ENCODE data around the gene NDFIP2.

NDFIP2 gene

DNA sequence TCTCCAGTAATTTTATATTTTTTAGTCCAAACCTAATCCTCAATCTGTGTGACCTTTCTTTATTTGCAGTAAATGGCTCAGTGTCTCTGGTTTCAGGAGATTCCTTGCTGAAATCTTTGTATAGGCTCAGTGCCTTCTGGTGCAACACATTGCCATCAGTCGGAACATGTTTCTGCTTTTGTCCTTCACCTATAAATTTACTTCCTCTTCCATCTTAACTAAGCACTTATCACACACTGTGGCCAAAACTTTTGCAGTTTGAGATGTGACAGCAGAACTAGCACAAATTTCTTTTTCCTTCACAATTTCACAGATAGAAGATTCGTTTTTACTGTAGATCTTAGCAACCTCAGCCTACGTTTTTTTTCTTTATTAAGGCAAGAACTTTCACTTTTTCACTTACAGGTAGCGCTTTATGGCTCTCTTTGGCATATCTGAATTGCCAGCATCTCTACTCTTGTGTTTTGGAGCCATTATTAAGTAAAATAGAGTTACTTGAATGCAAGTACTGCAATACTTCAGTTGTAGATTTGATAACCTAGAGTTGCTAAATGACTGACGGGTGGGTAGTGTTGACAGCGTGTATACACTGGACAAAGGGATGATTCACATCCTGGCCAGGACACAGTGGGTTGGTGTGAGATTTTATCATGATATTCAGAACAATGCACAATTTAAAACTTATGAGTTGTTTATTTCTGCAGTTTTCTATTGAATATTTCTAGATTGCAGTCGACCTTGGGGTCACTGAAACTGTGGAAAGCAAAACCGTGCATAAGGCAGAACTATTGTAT, 44.3 kb downstream of the NDFIP2 start:
- no peak for DNase-seq (ENCODE audit: low spot score)
- TF ChIP-seq, protein P1, sequence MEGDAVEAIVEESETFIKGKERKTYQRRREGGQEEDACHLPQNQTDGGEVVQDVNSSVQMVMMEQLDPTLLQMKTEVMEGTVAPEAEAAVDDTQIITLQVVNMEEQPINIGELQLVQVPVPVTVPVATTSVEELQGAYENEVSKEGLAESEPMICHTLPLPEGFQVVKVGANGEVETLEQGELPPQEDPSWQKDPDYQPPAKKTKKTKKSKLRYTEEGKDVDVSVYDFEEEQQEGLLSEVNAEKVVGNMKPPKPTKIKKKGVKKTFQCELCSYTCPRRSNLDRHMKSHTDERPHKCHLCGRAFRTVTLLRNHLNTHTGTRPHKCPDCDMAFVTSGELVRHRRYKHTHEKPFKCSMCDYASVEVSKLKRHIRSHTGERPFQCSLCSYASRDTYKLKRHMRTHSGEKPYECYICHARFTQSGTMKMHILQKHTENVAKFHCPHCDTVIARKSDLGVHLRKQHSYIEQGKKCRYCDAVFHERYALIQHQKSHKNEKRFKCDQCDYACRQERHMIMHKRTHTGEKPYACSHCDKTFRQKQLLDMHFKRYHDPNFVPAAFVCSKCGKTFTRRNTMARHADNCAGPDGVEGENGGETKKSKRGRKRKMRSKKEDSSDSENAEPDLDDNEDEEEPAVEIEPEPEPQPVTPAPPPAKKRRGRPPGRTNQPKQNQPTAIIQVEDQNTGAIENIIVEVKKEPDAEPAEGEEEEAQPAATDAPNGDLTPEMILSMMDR (IDR thresholded peaks at IDR 0.05; ENCODE audit: extremely low read depth, missing control alignments): no peak

DNA sequence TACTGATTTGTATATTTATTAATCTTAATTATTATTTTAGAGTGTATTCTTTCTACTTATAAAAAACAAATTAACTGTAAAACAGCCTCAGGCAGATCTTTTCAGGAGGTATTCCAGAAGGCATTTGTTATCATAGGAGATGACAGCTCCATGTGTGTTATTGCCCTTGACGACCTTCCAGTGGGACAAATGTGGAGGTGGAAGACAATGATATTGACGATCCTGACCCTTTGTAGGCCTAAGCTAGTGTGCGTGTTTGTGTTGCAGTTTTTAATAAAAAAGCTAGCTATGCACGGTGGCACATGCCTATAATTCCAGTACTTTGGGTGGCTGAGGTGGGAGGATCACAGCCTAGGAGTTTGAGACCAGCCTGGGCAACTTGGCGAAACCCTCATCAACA, 46.7 kb downstream of the NDFIP2 start:
- DNase-seq (ENCODE audit: low spot score): no peak
- TF ChIP-seq, protein P1 (IDR thresholded peaks at IDR 0.05; ENCODE audit: extremely low read depth, missing control alignments): no peak

DNA sequence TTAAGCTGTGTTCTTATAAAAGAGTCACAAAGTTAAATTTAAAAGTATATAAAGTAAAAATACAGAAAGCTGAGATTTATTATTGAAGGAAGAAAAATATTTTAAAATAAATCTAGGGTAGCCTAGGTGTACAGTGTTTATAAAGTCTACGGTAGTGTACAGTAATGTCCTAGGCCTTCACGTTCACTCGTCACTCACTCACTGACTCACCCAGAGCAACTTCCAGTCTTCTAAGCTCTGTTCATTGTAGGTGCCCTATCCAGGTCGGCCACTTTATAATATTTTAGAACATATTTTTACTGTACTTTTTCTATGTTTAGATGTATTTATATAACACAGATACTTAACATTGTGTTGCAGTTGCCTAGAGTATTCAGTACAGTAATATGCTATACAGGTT, 47.4 kb downstream of the NDFIP2 start:
- TF ChIP-seq, protein P1 (IDR thresholded peaks at IDR 0.05; ENCODE audit: extremely low read depth, missing control alignments): no peak
- no peak for DNase-seq (ENCODE audit: low spot score)

DNA sequence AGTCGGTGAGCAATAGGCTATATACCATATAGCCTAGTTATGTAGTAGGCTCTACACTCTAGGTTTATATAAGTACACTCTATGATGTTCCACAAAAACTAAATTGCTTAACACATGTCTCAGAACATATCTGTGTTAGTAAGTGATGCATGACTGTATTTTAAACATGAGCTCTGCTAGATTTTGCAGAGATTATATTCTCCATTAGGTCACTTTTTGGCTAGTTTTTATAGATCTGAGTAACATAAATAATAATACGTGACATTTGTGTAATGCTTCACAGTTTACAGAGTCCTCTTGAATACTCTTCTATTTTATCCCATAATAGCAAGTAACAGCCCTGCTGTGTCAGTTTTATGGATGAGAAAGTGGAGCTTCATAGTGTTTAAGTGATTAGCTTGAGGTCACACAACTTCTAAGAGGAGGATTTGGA, 47.8 kb downstream of the NDFIP2 start:
- TF ChIP-seq, protein P1 (IDR thresholded peaks at IDR 0.05; ENCODE audit: extremely low read depth, missing control alignments): no peak
- no peak for DNase-seq (ENCODE audit: low spot score)

DNA sequence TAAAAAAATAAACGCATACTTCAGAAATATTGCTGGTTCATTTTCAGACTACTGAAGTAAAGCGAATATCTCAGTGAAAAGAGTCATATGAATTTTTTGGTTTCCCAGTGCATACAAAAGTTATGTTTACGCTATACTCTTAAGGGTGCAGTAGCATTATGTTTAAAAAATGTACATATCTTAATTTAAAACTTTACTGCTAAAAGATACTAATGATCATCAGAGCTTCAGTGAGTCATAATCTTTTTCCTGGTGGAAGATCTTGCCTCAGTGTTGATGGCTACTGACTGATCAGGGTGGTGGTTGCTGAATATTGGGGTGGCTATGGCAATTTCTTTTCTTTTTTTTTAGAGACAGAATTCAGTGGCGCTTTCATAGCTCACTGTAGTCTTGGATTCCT, 48.9 kb downstream of the NDFIP2 start:
- no peak for DNase-seq (ENCODE audit: low spot score)
- TF ChIP-seq, protein P1 (IDR thresholded peaks at IDR 0.05; ENCODE audit: extremely low read depth, missing control alignments): no peak

DNA sequence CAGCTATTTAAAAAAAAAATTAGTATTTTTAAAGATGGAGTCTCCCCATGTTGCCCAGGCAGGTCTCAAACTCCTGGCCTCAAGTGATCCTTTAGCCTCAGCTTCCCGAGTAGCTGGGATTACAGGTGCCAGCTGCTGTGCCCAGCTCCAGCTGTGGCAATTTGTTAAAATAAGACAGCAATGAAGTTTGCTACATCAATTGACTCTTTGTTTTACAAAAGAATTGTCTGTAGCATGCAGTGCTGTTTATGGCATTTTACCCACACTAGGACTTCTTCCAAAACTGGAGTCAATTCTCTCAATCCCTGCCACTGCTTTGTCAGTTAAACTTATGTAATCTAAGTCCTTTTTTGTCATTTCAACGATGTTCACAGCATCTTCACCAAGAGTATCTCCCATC, 49.3 kb downstream of the NDFIP2 start:
- TF ChIP-seq, protein P1 (IDR thresholded peaks at IDR 0.05; ENCODE audit: extremely low read depth, missing control alignments): no peak
- no peak for DNase-seq (ENCODE audit: low spot score)

DNA sequence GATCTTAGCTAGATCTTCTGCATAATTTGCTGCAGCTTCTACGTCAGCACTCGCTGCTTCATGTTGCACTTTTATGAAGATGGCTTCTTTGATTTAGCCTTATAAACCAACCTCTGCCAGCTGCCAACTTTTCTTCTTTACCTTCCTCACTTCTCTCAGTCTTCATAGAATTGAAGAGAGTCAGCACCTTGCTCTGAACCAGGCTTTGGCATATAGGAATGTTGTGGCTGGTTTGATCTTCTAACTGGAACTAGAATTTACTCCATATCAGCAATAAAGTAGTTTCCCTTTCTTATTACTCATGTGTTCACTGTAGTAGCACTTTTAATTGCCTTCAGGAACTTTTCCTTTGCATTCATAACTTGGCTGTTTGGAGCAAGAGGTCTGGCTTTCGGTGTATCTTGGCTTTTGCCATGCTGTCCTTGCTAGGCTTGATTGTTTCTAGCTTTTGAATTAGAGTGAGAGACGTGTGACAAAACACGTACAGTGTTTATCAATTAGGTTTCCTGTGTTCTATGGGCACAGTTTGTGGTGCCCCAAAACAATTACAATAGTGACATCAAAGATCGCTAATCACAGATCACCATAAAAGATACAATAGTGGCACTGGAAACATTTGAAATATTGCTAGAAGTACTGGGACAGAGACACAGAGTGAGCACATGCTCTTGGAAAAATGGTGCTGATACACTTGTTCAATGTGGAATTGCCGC, 50.7 kb downstream of the NDFIP2 start:
- no peak for DNase-seq (ENCODE audit: low spot score)
- TF ChIP-seq, protein P1 (IDR thresholded peaks at IDR 0.05; ENCODE audit: extremely low read depth, missing control alignments): no peak

Measured in GM20000 (cell line).